ENCODE results near the gene ATP8A1.
"Not testable (repeated sequence)": the region's sequence is repeated elsewhere in the genome, so short reads cannot be mapped to it uniquely, and the experiment has no call there.

ATP8A1 gene

GRCh38 chr4:42398171-42398870, 258.6 kb downstream of the ATP8A1 start:
- DNase-seq = no peak

DNA sequence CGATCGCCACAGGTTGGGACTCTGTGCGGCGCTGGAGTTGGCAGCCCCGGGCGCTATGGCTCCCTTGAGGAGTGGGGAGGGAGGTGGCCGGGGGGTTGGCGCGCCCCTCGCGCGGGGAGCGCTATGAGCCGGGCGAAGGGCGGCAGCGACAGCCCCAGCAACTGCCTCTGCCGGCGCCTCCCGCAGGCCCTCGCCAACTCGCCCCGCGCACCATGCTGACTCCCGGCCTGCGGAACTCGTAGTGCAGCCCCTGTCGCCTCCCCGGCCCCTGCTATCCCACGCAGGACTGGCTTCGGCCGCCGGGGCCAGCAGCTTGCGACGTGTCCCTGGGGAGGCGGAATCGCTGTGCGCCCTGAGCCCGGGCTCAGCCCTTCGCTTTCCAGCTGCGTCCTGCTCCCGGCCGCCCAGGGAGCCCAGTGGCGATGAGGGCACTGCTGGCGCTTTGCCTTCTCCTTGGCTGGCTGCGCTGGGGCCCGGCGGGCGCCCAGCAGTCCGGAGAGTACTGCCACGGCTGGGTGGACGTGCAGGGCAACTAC, 259.2 kb downstream of the ATP8A1 start:
- no peak for DNase-seq

DNA sequence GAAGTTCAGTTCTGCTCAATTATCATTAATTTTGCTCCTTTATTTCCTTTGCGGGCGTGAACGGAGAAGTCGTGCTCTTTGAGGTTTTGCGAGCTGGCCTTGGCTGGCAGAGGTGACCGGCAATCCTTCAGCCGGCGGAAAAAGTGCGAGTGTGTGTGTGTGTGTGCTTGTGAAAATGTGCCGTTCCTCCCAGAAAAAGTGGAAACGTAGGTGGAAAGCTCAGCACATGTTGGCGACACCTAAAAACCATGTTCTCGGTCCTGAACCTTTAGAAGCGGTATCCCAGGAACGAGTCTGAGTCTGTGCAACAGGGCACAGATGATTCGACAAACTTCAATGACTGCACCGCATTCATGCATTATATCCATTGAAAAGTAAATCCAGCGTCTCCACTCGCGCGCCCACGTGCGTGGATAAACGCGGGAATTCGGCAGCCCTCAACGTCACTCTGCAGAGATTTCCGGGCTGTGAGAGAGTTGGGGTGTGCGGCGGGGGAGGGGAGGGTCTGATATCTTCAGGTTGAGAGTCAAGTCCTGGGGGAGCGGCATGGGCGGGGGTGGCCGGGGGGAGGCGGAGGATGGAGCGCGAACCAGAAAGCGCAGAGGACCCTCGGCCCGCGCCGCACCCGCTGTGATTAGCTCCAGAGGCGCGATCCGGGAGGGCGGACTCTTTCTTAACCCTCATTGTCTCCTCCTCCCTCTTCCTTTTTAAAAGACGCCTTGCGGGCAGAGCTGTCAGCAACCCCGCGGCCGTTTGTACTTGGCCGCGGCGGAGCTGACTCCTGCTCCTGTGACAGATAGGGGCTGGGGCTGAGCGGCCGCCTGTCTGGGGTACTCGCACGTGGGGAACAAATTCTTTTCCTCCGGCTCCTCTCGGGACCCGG, 259.9 kb downstream of the ATP8A1 start, which contains the start of gene SHISA3:
Gene SHISA3 (plus strand): TSS at position 737 of the 883 bp plus-strand sequence. CDS start 569 bp downstream, outside the sequence.
- DNase-seq = no peak

DNA sequence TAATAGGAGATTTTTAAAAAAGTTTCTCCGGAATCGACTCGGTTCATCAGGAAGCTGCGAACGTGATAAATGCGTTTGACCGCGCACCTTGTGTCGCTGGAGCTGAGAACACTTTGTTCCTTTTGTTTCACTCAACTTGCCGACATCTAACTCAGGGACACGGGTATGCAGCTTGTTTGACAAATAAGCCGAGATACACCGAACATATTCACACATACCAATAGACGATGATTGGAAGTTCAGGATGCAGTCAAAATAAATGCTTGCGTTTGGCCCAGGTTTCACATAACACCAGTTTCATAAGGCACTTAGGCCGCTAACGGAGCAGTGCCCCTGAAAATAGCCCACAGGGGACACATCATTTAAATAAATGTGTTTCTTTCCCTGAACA, 260.5 kb downstream of the ATP8A1 start:
- no peak for DNase-seq

DNA sequence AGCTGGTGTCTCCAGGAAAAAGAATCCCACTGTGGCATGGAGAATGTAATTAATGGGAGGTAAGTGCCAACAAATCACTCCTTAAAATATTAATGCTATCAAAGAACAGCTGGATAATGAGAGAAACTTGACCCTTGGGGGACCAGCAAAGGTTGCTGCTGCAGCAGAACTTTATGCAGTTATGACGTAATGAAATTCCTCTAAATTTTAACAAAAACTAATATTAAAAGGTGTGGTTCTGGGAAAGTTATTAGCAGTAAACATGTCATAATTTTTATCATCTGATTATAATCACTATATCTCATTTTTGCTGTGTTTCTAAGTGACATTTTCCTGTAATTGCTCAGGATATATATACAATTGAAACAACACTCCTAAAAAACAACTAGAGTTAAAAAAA, 261.3 kb downstream of the ATP8A1 start:
- DNase-seq = no peak

DNA sequence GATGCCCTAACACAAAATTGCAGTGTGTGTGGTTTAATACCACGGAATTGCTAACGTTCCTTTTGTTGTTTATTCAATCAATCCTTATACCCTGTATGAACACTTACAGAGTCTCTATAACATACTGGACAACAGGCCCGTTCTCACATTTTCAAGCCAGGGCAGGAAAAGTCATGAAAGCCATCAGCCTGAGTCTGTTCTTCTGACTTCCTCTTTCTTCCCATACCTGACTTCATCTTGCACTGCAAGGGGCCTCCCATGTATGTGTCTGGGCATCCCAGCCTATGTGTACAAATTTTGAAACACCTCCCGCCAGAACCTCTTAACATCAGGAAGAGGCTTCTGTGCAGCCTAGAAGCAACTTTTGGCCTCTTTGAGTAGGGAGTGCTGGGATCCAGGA, 264.5 kb downstream of the ATP8A1 start:
- DNase-seq = no peak

- DNase-seq = no peak
These were observed 264.9 kb downstream of the ATP8A1 start for GRCh38 chr4:42391981-42392380.

DNA sequence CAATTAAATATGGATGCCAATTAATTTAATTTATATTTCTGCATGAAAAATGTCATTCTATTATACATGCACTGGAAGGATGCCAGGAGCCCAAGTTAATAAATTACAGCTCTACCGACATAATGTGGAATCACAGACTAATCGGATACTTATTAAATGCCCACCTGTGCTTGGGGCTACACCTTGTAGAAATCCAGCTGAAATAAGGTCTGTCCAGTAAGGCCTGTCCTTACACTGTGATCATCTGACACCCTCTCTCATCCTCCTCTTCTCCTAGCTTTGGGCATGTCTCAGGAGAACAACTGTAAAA, 265.6 kb downstream of the ATP8A1 start:
- no peak for DNase-seq

DNA sequence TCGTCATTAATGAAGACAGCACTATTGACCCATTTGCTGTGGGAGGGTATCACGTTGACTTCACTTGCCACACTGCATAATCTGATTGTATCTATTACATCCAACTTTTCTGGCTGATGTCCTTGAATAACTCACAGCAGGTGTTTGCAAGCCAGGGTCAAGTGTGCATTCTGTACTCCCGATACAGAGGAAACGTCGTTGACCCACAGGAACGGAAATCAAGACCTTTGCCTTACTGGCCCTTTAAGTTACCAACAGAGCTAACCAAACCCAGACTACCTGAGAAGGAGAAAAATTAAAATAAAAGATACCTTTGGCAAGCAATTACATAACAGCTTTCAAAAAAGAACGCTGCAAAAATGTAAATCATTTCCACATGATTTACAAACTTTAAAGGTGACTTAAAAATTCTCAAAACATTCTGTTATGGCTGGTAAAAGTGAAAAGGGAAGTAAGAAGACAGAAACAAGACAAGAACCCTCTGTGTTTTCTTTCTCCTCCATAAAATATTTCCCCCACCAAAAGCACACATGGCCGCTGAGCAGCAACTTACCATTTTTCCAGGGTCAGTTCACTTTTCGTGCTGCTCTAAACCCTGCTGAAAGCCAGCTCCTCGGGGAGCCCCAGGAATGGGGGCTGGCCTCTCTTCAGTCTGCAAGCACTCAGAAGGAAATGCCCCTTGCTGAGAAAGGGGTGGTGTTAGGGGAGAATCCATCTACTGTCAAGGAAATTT, 266.1 kb downstream of the ATP8A1 start:
- DNase-seq = no peak

DNA sequence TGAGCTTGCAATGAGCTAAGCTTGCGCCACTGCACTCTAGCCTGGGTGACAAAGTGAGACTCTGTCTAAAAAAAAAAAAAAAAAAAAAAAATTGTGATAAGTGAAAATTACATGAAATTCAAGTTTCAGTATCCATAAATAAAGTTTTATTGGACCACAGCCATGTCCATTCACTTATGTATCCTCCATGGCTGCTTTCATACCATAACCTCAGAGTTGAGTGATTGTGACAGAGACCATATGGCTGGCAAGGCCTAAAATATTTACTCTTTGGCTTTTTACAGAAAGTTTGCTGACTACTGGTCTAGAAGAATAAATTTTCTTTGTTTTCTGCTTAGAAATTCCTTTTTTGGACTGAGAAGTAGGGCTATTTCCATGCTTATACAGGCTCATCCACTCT, 271.4 kb downstream of the ATP8A1 start:
- no peak for DNase-seq

- DNase-seq = no peak
These were observed 275.2 kb downstream of the ATP8A1 start for GRCh38 chr4:42381666-42382065.

DNA sequence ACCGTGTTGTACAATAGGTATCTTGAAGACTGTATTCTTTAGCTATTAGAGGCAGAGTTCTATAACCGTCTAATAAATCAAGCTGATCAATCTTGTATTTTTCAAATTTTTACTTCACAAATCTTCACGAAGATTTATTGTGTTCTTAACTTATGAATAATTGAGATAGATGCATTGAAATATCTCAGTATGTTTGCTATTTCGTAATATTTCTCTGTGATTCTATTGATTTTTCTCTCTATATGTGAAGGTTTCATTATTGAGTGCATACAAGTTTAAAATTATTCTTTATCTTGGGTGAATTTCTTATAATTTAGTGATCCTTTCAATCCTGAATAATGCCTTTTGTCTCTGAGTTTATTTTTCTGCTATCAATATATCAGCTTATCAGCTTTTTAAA, 279.4 kb downstream of the ATP8A1 start:
- no peak for DNase-seq

- DNase-seq = not testable (repeated sequence)
These were observed 284.6 kb downstream of the ATP8A1 start for GRCh38 chr4:42372303-42372702.

DNA sequence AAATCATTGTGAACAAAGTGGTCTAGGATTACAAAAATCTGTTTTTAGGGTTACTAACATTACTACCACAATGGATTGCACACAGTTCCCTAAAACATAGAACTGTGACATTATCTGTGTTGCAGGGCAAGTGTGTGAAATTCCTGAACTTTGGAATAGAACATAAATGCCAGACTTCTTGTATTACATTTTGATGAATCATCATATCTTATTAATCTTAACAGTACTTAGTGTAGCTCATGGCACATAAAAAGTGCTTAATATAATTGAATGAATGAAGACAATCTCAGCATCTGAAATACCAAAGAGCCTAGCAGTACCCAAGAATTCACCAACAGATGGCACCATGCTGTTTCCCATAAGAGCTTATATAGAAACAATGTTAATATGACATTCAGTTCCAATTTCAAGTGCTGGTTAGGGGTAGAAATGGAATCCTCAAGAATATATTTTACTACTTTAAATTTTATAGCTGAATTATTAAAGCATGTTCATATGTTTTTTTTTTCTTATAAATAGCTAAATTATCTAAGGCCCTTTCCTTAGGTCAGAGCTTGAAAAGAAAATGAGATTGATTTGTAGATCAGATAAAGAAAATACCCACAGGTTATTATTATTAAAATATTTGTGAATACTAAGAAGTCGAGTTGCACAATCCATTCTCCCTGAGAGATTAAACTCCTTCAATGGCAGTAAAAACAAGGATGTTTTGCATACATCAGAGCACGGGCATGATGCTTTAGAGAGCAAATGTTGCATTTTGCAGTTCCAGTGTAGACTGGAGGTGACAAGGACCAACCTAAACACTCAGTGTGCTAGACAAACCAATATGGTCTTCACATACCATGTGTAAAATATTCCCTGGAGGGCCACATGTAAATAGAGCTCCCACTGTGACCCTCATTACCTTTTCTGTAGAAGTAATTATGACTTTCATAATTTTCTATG, 285.3 kb downstream of the ATP8A1 start:
- peak in 1 of 2 donors; percentile 1 for DNase-seq

GRCh38 chr4:42369489-42369888, 287.4 kb downstream of the ATP8A1 start:
- DNase-seq = no peak

- no peak for DNase-seq
These were observed 289.9 kb downstream of the ATP8A1 start for GRCh38 chr4:42366959-42367358.

GRCh38 chr4:42364266-42365053, 292.4 kb downstream of the ATP8A1 start:
- no peak for DNase-seq

DNA sequence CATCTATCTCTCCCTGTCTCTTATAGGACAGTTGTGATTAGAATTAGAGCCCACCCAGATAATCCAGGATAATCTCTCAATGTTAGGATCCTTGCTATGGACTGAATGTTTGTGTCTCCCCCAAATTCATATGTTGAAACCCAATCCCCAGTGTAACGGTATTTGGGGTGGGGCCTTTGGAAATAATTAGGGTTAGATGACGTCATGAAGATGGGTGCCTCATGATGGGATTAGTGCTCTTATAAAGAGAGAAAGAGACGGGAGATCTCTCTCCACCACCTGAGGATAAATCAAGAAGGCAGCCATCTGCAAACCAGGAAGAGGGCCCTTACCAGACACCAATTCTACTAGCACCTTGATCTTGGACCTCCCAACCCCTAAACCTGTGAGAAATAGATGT, 293.3 kb downstream of the ATP8A1 start:
- DNase-seq = no peak

- no peak for DNase-seq
These were observed 294.3 kb downstream of the ATP8A1 start for GRCh38 chr4:42362591-42362990.

- no peak for DNase-seq
These were observed 295.4 kb downstream of the ATP8A1 start for GRCh38 chr4:42361456-42361855.

DNA sequence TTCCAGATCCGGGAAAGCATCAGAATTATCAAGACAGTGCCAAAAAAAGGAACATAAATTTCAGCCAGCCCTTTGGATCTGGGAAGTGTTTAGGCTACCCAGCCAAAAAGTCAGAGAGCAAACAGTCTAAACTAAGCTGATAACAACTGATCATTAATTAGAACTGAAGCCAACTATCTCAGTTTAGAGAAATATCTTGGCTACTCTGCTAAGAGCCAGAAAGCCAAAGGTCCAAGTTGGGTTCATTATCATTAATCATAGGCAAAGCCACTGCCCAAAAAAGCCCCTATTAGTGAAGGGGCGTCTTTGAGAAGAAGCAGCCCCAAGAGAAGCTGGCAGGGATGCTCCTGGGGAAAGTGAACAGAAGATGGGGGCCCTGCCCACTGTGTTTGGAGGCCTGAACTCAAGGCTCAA, 296.6 kb downstream of the ATP8A1 start:
- no peak for DNase-seq
